Endothelial cell of hepatic sinusoid (primary cell): ENCODE results near the gene IL6ST.
"Not testable (repeated sequence)": the region's sequence is repeated elsewhere in the genome, so short reads cannot be mapped to it uniquely, and the experiment has no call there.

Experiments
- in situ Hi-C: cut with HindIII; loops from 2 replicates; pipeline ENCODE4 v1.10.0; 2017; ENCODE audit warnings: low sequenced_read_pairs

The IL6ST gene

GRCh38 chr5:55973296-55973695 is 21.5 kb downstream of the IL6ST start:
- in situ Hi-C loops: no loop called here

GRCh38 chr5:55969956-55970355 is 24.8 kb downstream of the IL6ST start:
- in situ Hi-C loops: no loop called here

GRCh38 chr5:55966284-55966683 is 28.5 kb downstream of the IL6ST start:
- in situ Hi-C loops: no loop called here

- in situ Hi-C loops: no loop called here
Measured at GRCh38 chr5:55965525-55965924, 29.2 kb downstream of the IL6ST start.

- in situ Hi-C loops: no loop called here
Measured at GRCh38 chr5:55960779-55961178, 34.0 kb downstream of the IL6ST start.

GRCh38 chr5:55959208-55959607 is 35.6 kb downstream of the IL6ST start:
- in situ Hi-C loops: no loop called here

- in situ Hi-C loops: not testable (repeated sequence)
Measured at GRCh38 chr5:55941154-55941553, 53.6 kb downstream of the IL6ST start.

GRCh38 chr5:55937598-55937997 is 57.2 kb downstream of the IL6ST start:
- in situ Hi-C loops: not testable (repeated sequence)

GRCh38 chr5:55936100-55936693 is 58.6 kb downstream of the IL6ST start:
- in situ Hi-C loops: no loop called here

- in situ Hi-C loops: no loop called here
Measured at GRCh38 chr5:55935371-55935770, 59.4 kb downstream of the IL6ST start.

- in situ Hi-C loops: no loop called here
Measured at GRCh38 chr5:55934720-55935119, 60.0 kb downstream of the IL6ST start.

GRCh38 chr5:55934115-55934613 is 60.6 kb downstream of the IL6ST start:
- in situ Hi-C loops: no loop called here

- in situ Hi-C loops: no loop called here
Measured at GRCh38 chr5:55933377-55934114, 61.2 kb downstream of the IL6ST start.

GRCh38 chr5:55932700-55933099 is 62.1 kb downstream of the IL6ST start:
- in situ Hi-C loops: no loop called here

- in situ Hi-C loops: no loop called here
Measured at GRCh38 chr5:55929020-55929799, 65.6 kb downstream of the IL6ST start.

- in situ Hi-C loops: no loop called here
Measured at GRCh38 chr5:55927861-55928655, 66.7 kb downstream of the IL6ST start.

GRCh38 chr5:55926476-55926875 is 68.3 kb downstream of the IL6ST start:
- in situ Hi-C loops: no loop called here

GRCh38 chr5:55925712-55926111 is 69.1 kb downstream of the IL6ST start:
- in situ Hi-C loops: no loop called here

GRCh38 chr5:55925181-55925580 is 69.6 kb downstream of the IL6ST start:
- in situ Hi-C loops: no loop called here

- in situ Hi-C loops: no loop called here
Measured at GRCh38 chr5:55924744-55925143, 70.0 kb downstream of the IL6ST start.
